HepG2 (cell line): Measurements from ENCODE around the gene MIF4GD. TPM values are rescaled to one million over a fixed set of nuclear protein-coding genes. Genes with fewer than 3 reads are reported as not detected.

Source experiments
- FOXK1 ChIP-seq: sonication (generic); formaldehyde crosslinking; IDR thresholded peaks from 2 replicates; pipeline ENCODE4 v1.4.0; 2020; ENCODE audit warnings: low read depth, missing genetic modification reagents, borderline replicate concordance
- HES4 ChIP-seq: sonication (generic); formaldehyde crosslinking; IDR thresholded peaks from 2 replicates; pipeline ENCODE4 v1.9.0; 2021; ENCODE audit warnings: mild to moderate bottlenecking, missing genetic modification reagents, borderline replicate concordance
- HMGXB3 ChIP-seq: sonication (generic); formaldehyde crosslinking; IDR thresholded peaks from 2 replicates; pipeline ENCODE4 v1.4.0; 2020; ENCODE audit warnings: missing genetic modification reagents, borderline replicate concordance
- MLXIP ChIP-seq: sonication (generic); formaldehyde crosslinking; IDR thresholded peaks from 2 replicates; pipeline ENCODE4 v1.9.0; 2021; ENCODE audit warnings: missing genetic modification reagents, borderline replicate concordance
- NR3C1 ChIP-seq: sonication (generic); formaldehyde crosslinking; IDR thresholded peaks from 2 replicates; pipeline ENCODE4 v1.4.0; 2020; ENCODE audit warnings: missing genetic modification reagents
- SMAD3 ChIP-seq: sonication (generic); formaldehyde crosslinking; IDR thresholded peaks from 2 replicates; pipeline ENCODE4 v1.4.0; 2020; ENCODE audit warnings: missing genetic modification reagents
- SP140L ChIP-seq: sonication (generic); formaldehyde crosslinking; IDR thresholded peaks from 2 replicates; pipeline ENCODE4 v1.4.0; 2020; ENCODE audit warnings: missing genetic modification reagents, borderline replicate concordance
- SRY ChIP-seq: sonication (generic); formaldehyde crosslinking; IDR thresholded peaks from 2 replicates; pipeline ENCODE4 v1.8.0; 2022; ENCODE audit warnings: mild to moderate bottlenecking, missing genetic modification reagents
- TRIM22 ChIP-seq: fragments of 450-650 bp; IDR thresholded peaks from 2 replicates; pipeline ENCODE4 v1.6.1; 2017
- ZBTB38 ChIP-seq: sonication (generic); formaldehyde crosslinking; IDR thresholded peaks from 2 replicates; pipeline ENCODE4 v1.5.1; 2020; ENCODE audit warnings: mild to moderate bottlenecking, missing genetic modification reagents
- ZBTB49 ChIP-seq: sonication (generic); formaldehyde crosslinking; IDR thresholded peaks from 2 replicates; pipeline ENCODE4 v1.4.0; 2020; ENCODE audit warnings: missing genetic modification reagents, borderline replicate concordance
- ZFP1 ChIP-seq: IDR thresholded peaks from 2 replicates; pipeline ENCODE4 v1.6.1; 2016
- ZFYVE20 ChIP-seq: sonication (generic); formaldehyde crosslinking; IDR thresholded peaks from 2 replicates; pipeline ENCODE4 v1.8.0; 2023; ENCODE audit warnings: low read depth, mild to moderate bottlenecking, moderate library complexity, missing genetic modification reagents, borderline replicate concordance
- ZNF430 ChIP-seq: sonication (generic); formaldehyde crosslinking; IDR thresholded peaks from 2 replicates; pipeline ENCODE4 v1.9.0; 2021; ENCODE audit warnings: mild to moderate bottlenecking, missing genetic modification reagents
- ZNF503 ChIP-seq: sonication (generic); formaldehyde crosslinking; IDR thresholded peaks from 2 replicates; pipeline ENCODE4 v1.4.0; 2020; ENCODE audit warnings: missing genetic modification reagents
- polyA plus RNA-seq, 8 experiments: library from polyadenylated mRNA; depleted of rRNA in 3 of 8; stranded (reverse) in 7 of 8; unstranded in 1 of 8; fragments of >200 nt; fragmentation: Illumina TruSeq in 4 of 8; extraction: Trizol in 4 of 8; gene quantifications; 2 replicates each; pipeline versions ENCODE4 v1.2.1 to v1.2.3, GENCODE V29; 2011 to 2016; ENCODE audit warnings: low read depth in 4 of 8, missing spikeins in 1 of 8, mixed read lengths in 1 of 8; ENCODE audit not compliant: insufficient read depth in 1 of 8
- total RNA-seq, 5 experiments: library from RNA; depleted of rRNA; stranded (reverse); fragments of >200 nt; fragmentation: Illumina TruSeq; extraction: Trizol; gene quantifications; 2 replicates each; pipeline ENCODE4 v1.2.3, GENCODE V29; 2016; ENCODE audit warnings: low read depth in 1 of 5

MIF4GD gene
- total and polyA plus RNA-seq, 2 of the 13 experiments (the other 11 are each of a cell fraction or from before 2014, with no cell fraction given) = 14.0 to 28.0 TPM

- TF ChIP-seq HMGXB3 (CRISPR knock-in tag) (no peak; the same call in 1 of the 2 replicates), ZNF430 (CRISPR knock-in tag) (peak; percentile 97), MLXIP (0 out of 2 replicates have a peak, but pooled peaks have one; percentile 44), HES4 (CRISPR knock-in tag) (peak; percentile 80), ZBTB49 (CRISPR knock-in tag) (no peak), SRY (CRISPR knock-in tag) (peak; percentile 89), ZFP1 (CRISPR knock-in tag) (peak; percentile 55; the same call in 1 of the 2 replicates), ZFYVE20 (peak; percentile 75; the same call in 1 of the 2 replicates), SMAD3 (CRISPR knock-in tag) (peak; percentile 87; the same call in 1 of the 2 replicates), FOXK1 (CRISPR knock-in tag) (peak; percentile 65), ZBTB38 (CRISPR knock-in tag) (peak; percentile 59; the same call in 1 of the 2 replicates), NR3C1 (CRISPR knock-in tag) (no peak), TRIM22 (no peak), ZNF503 (no peak), SP140L (no peak)
Measured at GRCh38 chr17:75261336-75262111, 9.5 kb downstream of the MIF4GD start, which contains the start of the genes GGA3 and MRPS7 (continued).
